ENCODE data around the gene NKAIN1. TPM values are rescaled to one million over a fixed set of nuclear protein-coding genes. Genes with fewer than 3 reads are reported as not detected.

Gene NKAIN1
- total RNA-seq, 1 donor from 2014 or later = not detected

DNA sequence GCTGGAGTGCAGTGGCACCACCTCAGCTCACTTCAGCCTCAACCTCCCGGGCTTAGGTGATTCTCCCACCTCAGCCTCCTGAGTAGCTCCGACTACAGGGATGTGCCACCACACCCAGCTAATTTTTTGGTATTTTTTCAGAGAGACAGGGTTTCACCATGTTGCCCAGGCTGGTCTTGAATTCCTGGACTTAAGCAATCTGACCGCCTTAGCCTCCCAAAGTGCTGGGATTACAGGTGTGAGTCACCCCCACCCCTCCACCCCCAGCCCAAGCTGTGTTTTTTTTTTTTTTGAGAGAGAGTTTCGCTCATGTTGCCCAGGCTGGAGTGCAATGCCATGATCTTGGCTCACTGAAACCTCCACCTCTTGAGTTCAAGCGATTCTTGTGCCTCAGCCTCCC is 75.4 kb downstream of the NKAIN1 start:
- TF ChIP-seq, protein P1, sequence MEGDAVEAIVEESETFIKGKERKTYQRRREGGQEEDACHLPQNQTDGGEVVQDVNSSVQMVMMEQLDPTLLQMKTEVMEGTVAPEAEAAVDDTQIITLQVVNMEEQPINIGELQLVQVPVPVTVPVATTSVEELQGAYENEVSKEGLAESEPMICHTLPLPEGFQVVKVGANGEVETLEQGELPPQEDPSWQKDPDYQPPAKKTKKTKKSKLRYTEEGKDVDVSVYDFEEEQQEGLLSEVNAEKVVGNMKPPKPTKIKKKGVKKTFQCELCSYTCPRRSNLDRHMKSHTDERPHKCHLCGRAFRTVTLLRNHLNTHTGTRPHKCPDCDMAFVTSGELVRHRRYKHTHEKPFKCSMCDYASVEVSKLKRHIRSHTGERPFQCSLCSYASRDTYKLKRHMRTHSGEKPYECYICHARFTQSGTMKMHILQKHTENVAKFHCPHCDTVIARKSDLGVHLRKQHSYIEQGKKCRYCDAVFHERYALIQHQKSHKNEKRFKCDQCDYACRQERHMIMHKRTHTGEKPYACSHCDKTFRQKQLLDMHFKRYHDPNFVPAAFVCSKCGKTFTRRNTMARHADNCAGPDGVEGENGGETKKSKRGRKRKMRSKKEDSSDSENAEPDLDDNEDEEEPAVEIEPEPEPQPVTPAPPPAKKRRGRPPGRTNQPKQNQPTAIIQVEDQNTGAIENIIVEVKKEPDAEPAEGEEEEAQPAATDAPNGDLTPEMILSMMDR (IDR thresholded peaks at IDR 0.05) = no peak
- Histone ChIP-seq H3K27ac (no peak overlapping the region), H3K4me1 (no peaks in the 10 kb centered on the region), H3K9me3 (no peaks in the 10 kb centered on the region), H3K36me3 (no peaks in the 10 kb centered on the region), H3K4me3 (no peak overlapping the region), H3K27me3 (no peaks in the 10 kb centered on the region)
- ATAC-seq (no peak), DNase-seq (no peak)
- intact Hi-C loops (cut with DNase I) = no loop called here

DNA sequence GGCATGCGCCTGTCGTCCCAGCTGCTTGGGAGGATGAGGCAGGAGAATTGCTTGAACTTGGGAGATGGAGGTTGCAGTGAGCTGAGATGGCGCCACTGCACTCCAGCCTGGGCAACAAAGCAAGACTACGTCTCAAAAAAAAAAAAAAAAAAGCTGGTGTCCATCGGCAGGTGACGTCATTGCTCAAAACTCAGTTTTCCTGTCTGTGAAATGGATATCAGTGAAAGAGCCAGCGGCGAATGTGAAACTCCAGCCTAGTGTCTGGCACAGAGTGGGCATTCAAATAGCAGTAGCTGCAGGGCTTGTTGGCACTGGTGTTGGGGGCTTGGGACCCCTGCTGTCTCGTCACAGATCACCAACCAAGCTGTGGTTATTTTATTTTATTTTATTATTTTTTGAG is 75.8 kb downstream of the NKAIN1 start:
- Histone ChIP-seq H3K27ac (no peak overlapping the region), H3K9me3 (no peaks in the 10 kb centered on the region), H3K27me3 (no peaks in the 10 kb centered on the region), H3K4me3 (no peak overlapping the region), H3K4me1 (no peaks in the 10 kb centered on the region), H3K36me3 (no peaks in the 10 kb centered on the region)
- intact Hi-C loops (cut with DNase I) = no loop called here
- TF ChIP-seq, protein P1 (IDR thresholded peaks at IDR 0.05) = no peak
- DNase-seq = no peak
- no peak for ATAC-seq

DNA sequence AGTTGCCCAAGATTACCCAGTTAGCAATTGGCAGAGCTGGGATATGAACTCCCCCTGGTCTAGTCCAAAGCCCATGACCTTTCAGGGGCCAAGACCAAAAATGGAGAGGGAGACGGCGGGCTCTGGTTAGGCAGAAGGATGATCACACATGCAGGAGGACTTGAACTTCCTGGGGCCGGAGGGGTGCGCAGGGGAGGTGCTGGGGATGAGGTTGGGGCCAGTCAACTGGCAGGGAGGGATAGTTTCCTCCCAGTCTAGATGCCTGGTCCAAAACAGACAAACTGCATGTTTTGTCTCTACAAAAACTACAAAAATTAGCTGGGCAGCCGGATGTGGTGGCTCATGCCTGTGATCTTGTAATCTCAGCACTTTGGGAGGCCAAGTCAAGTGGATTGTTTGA is 78.1 kb downstream of the NKAIN1 start:
- no peaks in the 10 kb centered on the region for H3K27me3 ChIP-seq
- ATAC-seq = no peak
- intact Hi-C loops (cut with DNase I) = no loop called here
- no peaks in the 10 kb centered on the region for H3K9me3 ChIP-seq
- no peaks in the 10 kb centered on the region for H3K36me3 ChIP-seq
- TF ChIP-seq, protein P1 (IDR thresholded peaks at IDR 0.05) = no peak
- H3K4me3 ChIP-seq = no peak overlapping the region
- no peaks in the 10 kb centered on the region for H3K4me1 ChIP-seq
- no peak for DNase-seq
- H3K27ac ChIP-seq = no peak overlapping the region

DNA sequence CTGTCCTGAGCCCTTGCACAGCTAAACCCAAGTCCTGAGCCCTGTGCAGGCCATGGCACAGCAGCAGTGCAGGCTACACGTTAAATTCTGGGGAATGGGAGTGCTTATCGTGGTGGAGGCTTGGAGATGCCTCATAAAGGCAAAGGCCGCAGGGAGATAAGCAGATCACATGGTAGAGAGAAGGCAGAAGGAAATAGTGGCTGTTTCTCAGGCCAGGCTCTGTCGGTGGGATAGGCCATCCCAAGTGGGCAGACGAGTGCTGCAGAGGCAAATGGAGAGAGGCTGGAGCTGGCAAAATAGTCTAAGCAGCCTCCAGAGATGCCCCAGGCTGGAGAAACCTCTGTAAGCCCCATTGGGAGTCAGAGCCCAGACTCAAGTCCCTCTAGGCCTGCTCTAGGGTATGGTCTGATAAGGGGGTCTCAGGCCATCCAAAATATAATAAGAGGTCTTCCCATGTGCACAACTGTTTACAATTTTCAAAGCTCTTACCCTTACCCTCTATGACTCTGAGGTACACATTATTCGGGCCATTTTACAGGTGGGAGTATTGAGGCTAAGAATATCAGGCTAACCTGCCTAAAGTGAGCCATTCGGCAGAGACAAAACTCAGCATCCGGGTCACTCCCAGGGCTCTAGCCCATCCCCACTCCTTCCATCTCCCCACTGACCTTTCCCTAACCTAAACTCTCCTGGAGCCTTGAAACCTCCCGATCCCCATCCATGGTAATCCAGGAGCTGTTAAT is 79.6 kb downstream of the NKAIN1 start:
- intact Hi-C loops (cut with DNase I) = no loop called here
- no peaks in the 10 kb centered on the region for H3K27me3 ChIP-seq
- no peaks in the 10 kb centered on the region for H3K36me3 ChIP-seq
- DNase-seq (no peak), ATAC-seq (no peak)
- TF ChIP-seq, protein P1 (IDR thresholded peaks at IDR 0.05) = no peak
- H3K4me3 ChIP-seq = no peak overlapping the region
- peaks cover 7% of the 10 kb centered on the region for H3K4me1 ChIP-seq
- no peak overlapping the region for H3K27ac ChIP-seq
- no peaks in the 10 kb centered on the region for H3K9me3 ChIP-seq

DNA sequence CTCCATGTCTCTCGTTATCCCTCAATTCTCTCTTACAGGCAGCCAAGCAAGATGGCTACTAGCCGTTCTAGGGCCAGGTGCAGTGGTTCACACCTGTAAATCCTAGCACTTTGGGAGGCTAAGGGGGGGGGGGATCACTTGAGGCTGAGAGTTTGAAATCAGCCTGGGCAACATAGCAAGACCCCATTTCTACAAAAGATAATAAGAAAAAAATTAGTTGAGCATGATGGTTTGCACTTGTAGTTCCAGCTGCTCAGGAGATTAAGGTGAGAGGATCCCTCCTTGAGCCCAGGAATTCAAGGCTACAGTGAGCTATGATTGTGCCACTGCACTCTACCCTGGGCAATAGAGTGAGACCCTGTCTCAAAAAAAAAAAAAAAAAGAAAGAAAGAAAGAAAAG is 80.4 kb downstream of the NKAIN1 start:
- no peak for DNase-seq
- H3K4me1 ChIP-seq = peaks cover 7% of the 10 kb centered on the region
- no peak overlapping the region for H3K4me3 ChIP-seq
- no peaks in the 10 kb centered on the region for H3K36me3 ChIP-seq
- no peak overlapping the region for H3K27ac ChIP-seq
- TF ChIP-seq, protein P1 (IDR thresholded peaks at IDR 0.05) = no peak
- H3K27me3 ChIP-seq = no peaks in the 10 kb centered on the region
- ATAC-seq = no peak
- no peaks in the 10 kb centered on the region for H3K9me3 ChIP-seq
- intact Hi-C loops (cut with DNase I) = no loop called here
